HS-27A (cell line): ENCODE results near the gene TMIGD3.

ENCODE experiments used
- DNase-seq: peaks from one replicate; pipeline ENCODE4 v3.0.0-alpha.2; 2012; ENCODE audit warnings: low read depth, missing footprints

Gene TMIGD3

GRCh38 chr1:111446967-111447892, 56.2 kb downstream of the TMIGD3 start:
- no peak for DNase-seq

- DNase-seq = no peak
Measured at GRCh38 chr1:111446546-111446945, 56.9 kb downstream of the TMIGD3 start.

- no peak for DNase-seq
Measured at GRCh38 chr1:111444031-111444430, 59.4 kb downstream of the TMIGD3 start.

GRCh38 chr1:111442457-111442856, 61.0 kb downstream of the TMIGD3 start:
- no peak for DNase-seq

- DNase-seq = no peak
Measured at GRCh38 chr1:111441573-111442192, 61.8 kb downstream of the TMIGD3 start.

GRCh38 chr1:111439461-111440351, 63.7 kb downstream of the TMIGD3 start:
- DNase-seq = no peak

- DNase-seq = no peak
Measured at GRCh38 chr1:111436726-111437125, 66.7 kb downstream of the TMIGD3 start.
